H1 (cell line): ENCODE data around the gene GNB1L. TPM values are rescaled to one million over a fixed set of nuclear protein-coding genes. Genes with fewer than 3 reads are reported as not detected.
A peak's percentile ranks its signal among the peaks of the same experiment; 100 is the strongest.

Experiments
- CTCF ChIA-PET: fragments of 300-600 bp; sonication (Branson Sonifier 250); formaldehyde crosslinking; loops from one replicate; lab custom pipeline; 2021; ENCODE audit not compliant: partially characterized antibody; lab: Charles Lee
- POLR2A ChIA-PET: fragments of 300-600 bp; sonication (Branson Sonifier 250); formaldehyde crosslinking; loops from one replicate; lab custom pipeline; 2021; ENCODE audit warnings: inconsistent platforms; ENCODE audit not compliant: partially characterized antibody; lab: Charles Lee
- DNase-seq, 2 experiments: peaks; one replicate each; pipeline versions ENCODE4 v3.0.0 to v3.0.0-alpha.2; 2010 to 2022; ENCODE audit warnings: low spot score in 2 of 2, low read depth in 1 of 2, mixed read lengths in 1 of 2
- FAIRE-seq: peaks from 2 replicates; lab custom pipeline; 2011; peaks lifted over from hg19 to GRCh38; lab: Jason Lieb, UNC
- H2AFZ ChIP-seq: 2 replicates; pipeline ENCODE4 v1.8.1; 2012; ENCODE audit warnings: low read length, inconsistent platforms
- H2AK5ac ChIP-seq: 2 replicates; pipeline ENCODE4 v1.6.1; 2013; ENCODE audit warnings: low read depth, low read length
- H2BK120ac ChIP-seq: replicated peaks from 2 replicates; pipeline ENCODE3; 2013; ENCODE audit warnings: low read depth, low read length, inconsistent platforms
- H2BK12ac ChIP-seq: 2 replicates; pipeline ENCODE4 v1.6.1; 2013; ENCODE audit warnings: low read depth, low read length
- H2BK15ac ChIP-seq: 2 replicates; pipeline ENCODE4 v1.6.1; 2013; ENCODE audit warnings: low read length
- H2BK20ac ChIP-seq: 2 replicates; pipeline ENCODE4 v1.6.1; 2013; ENCODE audit warnings: low read length
- H2BK5ac ChIP-seq: 2 replicates; pipeline ENCODE4 v1.6.1; 2013; ENCODE audit warnings: low read depth, low read length
- H3K14ac ChIP-seq: 2 replicates; pipeline ENCODE4 v1.6.1; 2013; ENCODE audit warnings: inconsistent platforms; ENCODE audit not compliant: insufficient read length
- H3K18ac ChIP-seq: 2 replicates; pipeline ENCODE4 v1.6.1; 2013; ENCODE audit warnings: low read length; ENCODE audit errors: extremely low read depth
- H3K23ac ChIP-seq: 2 replicates; pipeline ENCODE4 v1.6.1; 2013; ENCODE audit warnings: inconsistent platforms; ENCODE audit not compliant: insufficient read length
- H3K23me2 ChIP-seq: 2 replicates; pipeline ENCODE4 v1.6.1; 2013; ENCODE audit warnings: low read depth, low read length
- H3K27ac ChIP-seq: 2 replicates; pipeline ENCODE4 v1.6.1; 2011; ENCODE audit warnings: low read depth, low read length, inconsistent platforms
- H3K27me3 ChIP-seq, 4 experiments: replicated peaks in 1 of 4; 1 replicate in 1 of 4; 2 replicates in 3 of 4; pipeline versions ENCODE4 v1.6.1 to v1.8.1; 2011 to 2013; ENCODE audit warnings: low read length in 3 of 4, mild to moderate bottlenecking in 3 of 4, inconsistent platforms in 2 of 4, mixed read lengths in 2 of 4, moderate library complexity in 1 of 4; ENCODE audit not compliant: control insufficient read depth in 3 of 4, insufficient read depth in 3 of 4; ENCODE audit errors: extremely low read depth in 1 of 4
- H3K36me3 ChIP-seq, 4 experiments: 2 replicates each; pipeline versions ENCODE4 v1.6.1 to v1.8.1; 2011 to 2013; ENCODE audit warnings: mild to moderate bottlenecking in 4 of 4, low read length in 3 of 4, moderate library complexity in 2 of 4, control low read depth in 1 of 4, inconsistent platforms in 1 of 4; ENCODE audit not compliant: insufficient read depth in 4 of 4, control insufficient read depth in 2 of 4
- H3K4ac ChIP-seq: replicated peaks from 2 replicates; pipeline ENCODE3; 2013; ENCODE audit warnings: low read length, low read depth, mixed read lengths, inconsistent platforms; ENCODE audit not compliant: insufficient read length
- H3K4me1 ChIP-seq, 4 experiments: replicated peaks in 1 of 4; 1 replicate in 1 of 4; 2 replicates in 3 of 4; pipeline versions ENCODE4 v1.6.1 to v1.8.1; 2011 to 2013; ENCODE audit warnings: low read length in 3 of 4, inconsistent platforms in 2 of 4, mixed read lengths in 1 of 4; ENCODE audit not compliant: insufficient read depth in 4 of 4, control insufficient read depth in 3 of 4
- H3K4me2 ChIP-seq, 2 experiments: 2 replicates each; pipeline versions ENCODE4 v1.6.1 to v1.8.1; 2011 to 2013; ENCODE audit warnings: low read depth in 2 of 2, low read length in 2 of 2, control low read depth in 1 of 2, inconsistent platforms in 1 of 2, mild to moderate bottlenecking in 1 of 2; ENCODE audit not compliant: insufficient read depth in 1 of 2
- H3K4me3 ChIP-seq, 4 experiments: fragments of 200-600, 300-600 bp in 1 of 4; sonication (generic), shearing (Covaris generic), sonication (Bioruptor Twin) in 1 of 4; 2 replicates each; pipeline versions ENCODE4 v1.5.1 to v1.8.1; 2011 to 2016; ENCODE audit warnings: low read length in 4 of 4, low read depth in 3 of 4, control low read depth in 2 of 4, inconsistent platforms in 2 of 4, mild to moderate bottlenecking in 2 of 4, mixed read lengths in 1 of 4, moderate library complexity in 1 of 4; ENCODE audit not compliant: insufficient read depth in 2 of 4; ENCODE audit errors: extremely low read depth in 1 of 4
- H3K56ac ChIP-seq: replicated peaks from 2 replicates; pipeline ENCODE3; 2013; ENCODE audit warnings: low read depth, mild to moderate bottlenecking, mixed read lengths, low read length, inconsistent platforms; ENCODE audit not compliant: insufficient read length
- H3K79me1 ChIP-seq: 2 replicates; pipeline ENCODE4 v1.6.1; 2013; ENCODE audit warnings: low read depth, low read length, control low read depth
- H3K79me2 ChIP-seq, 2 experiments: 2 replicates each; pipeline versions ENCODE4 v1.6.1 to v1.8.1; 2012 to 2013; ENCODE audit warnings: low read length in 2 of 2, mild to moderate bottlenecking in 2 of 2, inconsistent platforms in 1 of 2; ENCODE audit not compliant: insufficient read depth in 2 of 2, control insufficient read depth in 1 of 2
- H3K9ac ChIP-seq, 4 experiments: replicated peaks in 1 of 4; 1 replicate in 1 of 4; 2 replicates in 3 of 4; pipeline versions ENCODE4 v1.6.1 to v1.8.1; 2011 to 2013; ENCODE audit warnings: low read depth in 3 of 4, low read length in 3 of 4, control low read depth in 2 of 4, mild to moderate bottlenecking in 2 of 4, moderate library complexity in 2 of 4, inconsistent platforms in 1 of 4; ENCODE audit errors: extremely low read depth in 1 of 4
- H3K9me3 ChIP-seq, 2 experiments: 2 replicates each; pipeline versions ENCODE4 v1.6.1 to v1.8.1; 2012 to 2013; ENCODE audit warnings: mild to moderate bottlenecking in 2 of 2, moderate library complexity in 2 of 2, control low read depth in 1 of 2, inconsistent platforms in 1 of 2, low read depth in 1 of 2, low read length in 1 of 2, mixed read lengths in 1 of 2; ENCODE audit not compliant: insufficient read depth in 2 of 2
- H4K20me1 ChIP-seq, 2 experiments: replicated peaks in 1 of 2; 2 replicates each; pipeline versions ENCODE3 to v1.8.1; 2011 to 2013; ENCODE audit warnings: inconsistent platforms in 2 of 2, low read length in 2 of 2, mild to moderate bottlenecking in 1 of 2; ENCODE audit not compliant: insufficient read depth in 2 of 2, control insufficient read depth in 1 of 2
- H4K5ac ChIP-seq: 2 replicates; pipeline ENCODE4 v1.6.1; 2013; ENCODE audit warnings: low read length, low read depth, mixed read lengths, inconsistent platforms; ENCODE audit not compliant: insufficient read length
- H4K8ac ChIP-seq: 2 replicates; pipeline ENCODE4 v1.8.0; 2013; ENCODE audit warnings: mild to moderate bottlenecking, moderate library complexity, low read length, inconsistent platforms; ENCODE audit not compliant: insufficient read depth; ENCODE audit errors: extremely low read depth
- H4K91ac ChIP-seq: replicated peaks from 2 replicates; pipeline ENCODE3; 2013; ENCODE audit warnings: low read length, mixed read lengths, inconsistent platforms; ENCODE audit not compliant: insufficient read length
- CTBP2 ChIP-seq: IDR thresholded peaks from 2 replicates; pipeline ENCODE4 v1.7.0; 2011; ENCODE audit warnings: borderline replicate concordance, mild to moderate bottlenecking, moderate library complexity, mixed read lengths, low read length; ENCODE audit not compliant: insufficient read depth, insufficient read length
- EP300 ChIP-seq, 2 experiments: IDR thresholded peaks; 1 replicate in 1 of 2; 2 replicates in 1 of 2; pipeline ENCODE4 v1.6.1; 2011 to 2012; ENCODE audit warnings: low read depth in 2 of 2, low read length in 2 of 2, mild to moderate bottlenecking in 2 of 2, borderline replicate concordance in 1 of 2, inconsistent platforms in 1 of 2, moderate library complexity in 1 of 2
- KDM1A ChIP-seq: fragments of 200-600, 300-600 bp; sonication (generic); IDR thresholded peaks from 2 replicates; pipeline ENCODE4 v1.7.1; 2016; ENCODE audit warnings: mild to moderate bottlenecking, low read length, borderline replicate concordance
- NANOG ChIP-seq: IDR thresholded peaks from 2 replicates; pipeline ENCODE4 v1.6.1; 2011; ENCODE audit warnings: low read length, low read depth, mild to moderate bottlenecking, inconsistent platforms; ENCODE audit not compliant: insufficient read depth, poor library complexity, severe bottlenecking
- RAD21 ChIP-seq, 2 experiments: IDR thresholded peaks in 1 of 2; conservative IDR thresholded peaks in 1 of 2; 2 replicates each; pipeline ENCODE4 v1.6.1; 2011; ENCODE audit warnings: low read depth in 2 of 2, low read length in 2 of 2, improper control_type of control experiment in 1 of 2, inconsistent platforms in 1 of 2, mild to moderate bottlenecking in 1 of 2, moderate library complexity in 1 of 2
- RNF2 ChIP-seq: fragments of 200-900, 300-1000 bp; sonication (generic); IDR thresholded peaks from 2 replicates; pipeline ENCODE4 v1.7.1; 2016; ENCODE audit warnings: borderline replicate concordance, low read depth, mild to moderate bottlenecking, antibody characterized with exemption, low read length; ENCODE audit not compliant: poor library complexity, severe bottlenecking; ENCODE audit errors: missing control alignments
- SP1 ChIP-seq: IDR thresholded peaks from 2 replicates; pipeline ENCODE4 v1.6.1; 2011; ENCODE audit warnings: low read depth, low read length
- ZNF274 ChIP-seq: IDR thresholded peaks from 2 replicates; pipeline ENCODE4 v1.7.0; 2012; ENCODE audit warnings: low read length, borderline replicate concordance; ENCODE audit errors: extremely low read depth
- WGBS, 2 experiments: shearing (Covaris generic) in 1 of 2; methylation state at CpG; one replicate each; pipeline versions ENCODE4 v1.1.6 to v1.1.7; 2013 to 2015; ENCODE audit warnings: low lambda C conversion rate in 2 of 2, mixed read lengths in 2 of 2, inconsistent platforms in 1 of 2, low coverage in 1 of 2, missing lambda C conversion rate in 1 of 2; ENCODE audit not compliant: insufficient replicate concordance in 2 of 2, insufficient coverage in 1 of 2, insufficient read length in 1 of 2; ENCODE audit errors: extremely low coverage in 1 of 2, missing lambda C conversion rate in 1 of 2; 5-methylcytosine and 5-hydroxymethylcytosine counted together
- polyA plus RNA-seq, 7 experiments: library from polyadenylated mRNA; depleted of rRNA in 3 of 7; stranded (reverse) in 5 of 7; unstranded in 2 of 7; fragments of >200 nt in 5 of 7; fragments of 200-250 nt in 2 of 7; gene quantifications; 1 replicate in 5 of 7; 2 replicates in 1 of 7; 4 replicates in 1 of 7; pipeline versions ENCODE4 v1.2.1 to v1.2.3, GENCODE V29; 2011 to 2013; ENCODE audit warnings: missing spikeins in 2 of 7, mixed read lengths in 2 of 7
- total RNA-seq: library from RNA; stranded (reverse); fragmentation: NEBNext Ultra II Directional; extraction: Animal tissue kit (Norgen Biotek cat#: 25700); gene quantifications from 2 replicates; pipeline ENCODE4 v1.2.1, GENCODE V29; 2021

Gene GNB1L
- total and polyA plus RNA-seq, 2 of the 8 experiments (the other 6 are each of a cell fraction or from before 2014, with no cell fraction given), result 14.0 to 15.6 TPM

- Histone ChIP-seq H3K23ac (no peak overlapping the region), H3K18ac (peak overlapping the region; percentile 97; the same call in 1 of the 2 replicates), H3K14ac (no peak overlapping the region), H3K79me1 (no peaks in the 10 kb centered on the region), H4K91ac (peak overlapping the region; percentile 98), H3K9me3 (no peaks in the 10 kb centered on the region), H2BK12ac (peak overlapping the region; percentile 96), H3K36me3 (no peaks in the 10 kb centered on the region), H3K56ac (no peak overlapping the region), H3K9ac (no peak overlapping the region), H4K5ac (no peak overlapping the region), H3K4ac (peak overlapping the region; percentile 93), H3K4me2 (no peak overlapping the region; a peak in 1 of 4 replicates), H2BK20ac (peak overlapping the region; percentile 91; the same call in 1 of the 2 replicates), H3K27me3 (peaks cover 0 to 2% (median 0%) of the 10 kb centered on the region in 4 experiments; a peak in 4 of 7 replicates), H2AFZ (no peak overlapping the region), H3K23me2 (no peaks in the 10 kb centered on the region), H3K27ac (no peak overlapping the region), H2AK5ac (peak overlapping the region; percentile 56), H2BK15ac (peak overlapping the region; percentile 92; the same call in 1 of the 2 replicates), H3K4me1 (peaks cover 7 to 20% (median 18%) of the 10 kb centered on the region in 4 experiments), H4K8ac (peak overlapping the region; percentile 75; the same call in 1 of the 2 replicates), H4K20me1 (no peaks in the 10 kb centered on the region), H3K4me3 (no peak overlapping the region), H2BK120ac (peak overlapping the region; percentile 17), H2BK5ac (peak overlapping the region; percentile 90; the same call in 1 of the 2 replicates), H3K79me2 (no peaks in the 10 kb centered on the region)
- ChIA-PET CTCF (interaction anchor here (0.8 to 9.5 kb wide), 13 partner anchors 9 to 161 kb away, joined by 3 to 69 read pairs (median 3); no protein-coding TSS in a partner anchor), POLR2A (interaction anchor here (0.6 to 1.4 kb wide), 5 partner anchors 11 to 189 kb away, joined by 3 to 6 read pairs (median 3); no protein-coding TSS in a partner anchor)
- FAIRE-seq (peak; percentile 55), DNase-seq (peak in 1 of 2 experiments; percentile 78)
- WGBS, 2 experiments, result 49% methylated on average over 32 of the region's 32 CpGs; no CpG with 5 or more reads in 1 of the 2 experiments
- TF ChIP-seq RNF2 (peak; percentile 21), SP1 (peak; percentile 64; the same call in 1 of the 2 replicates), KDM1A (no peak), ZNF274 (no peak), CTBP2 (no peak), RAD21 (IDR thresholded peaks at IDR 0.05 in 1 of 2, conservative IDR thresholded peaks at IDR 0.05 in 1 of 2; ENCODE audit: low read depth in 2 of 2, low read length in 2 of 2) (peak in 1 of 2 experiments; percentile 21; a peak in 1 of 4 replicates), EP300 (IDR thresholded peaks at IDR 0.05; ENCODE audit: borderline replicate concordance in 1 of 2, low read depth in 2 of 2, low read length in 2 of 2) (peak in 1 of 2 experiments; percentile 76; a peak in 1 of 3 replicates), NANOG (peak; percentile 97)
Measured at GRCh38 chr22:19891317-19892256, 36.9 kb upstream of the GNB1L start.
